ENCODE data around the gene MYO16. TPM values are rescaled to one million over a fixed set of nuclear protein-coding genes. Genes with fewer than 3 reads are reported as not detected.

MYO16 gene
- total and polyA plus RNA-seq, 2 of the 4 experiments (the other 2 are of a cell fraction), result under 0.01 to 0.03 TPM

- Histone ChIP-seq H3K4me1 (ENCODE audit: control insufficient read depth, insufficient read depth, low read length) (no peaks in the 10 kb centered on the region), H2AFZ (replicated peaks; ENCODE audit: low read length, poor library complexity) (peak overlapping the region; percentile 23), H3K36me3 (ENCODE audit: control insufficient read depth, insufficient read depth, low read length) (no peaks in the 10 kb centered on the region), H2BK20ac (ENCODE audit: low read depth, low read length) (no peak overlapping the region), H3K9me1 (ENCODE audit: insufficient read depth, low read length) (no peaks in the 10 kb centered on the region; the same call in 1 of the 2 replicates), H3K14ac (replicated peaks; ENCODE audit: low read depth, low read length) (no peak overlapping the region), H3K9ac (ENCODE audit: low read depth, low read length) (no peak overlapping the region), H3K23ac (ENCODE audit: low read depth, low read length) (no peak overlapping the region), H4K20me1 (ENCODE audit: insufficient read depth, low read length) (no peaks in the 10 kb centered on the region), H3K27me3 (ENCODE audit: control insufficient read depth, insufficient read depth, low read length) (no peaks in the 10 kb centered on the region), H3K4me3 (ENCODE audit: insufficient read depth, low read depth, low read length) (no peak overlapping the region), H2BK5ac (ENCODE audit: low read depth, low read length, poor library complexity, severe bottlenecking) (no peak overlapping the region), H3K9me3 (ENCODE audit: control insufficient read depth, insufficient read depth, low read length) (no peaks in the 10 kb centered on the region), H2AK5ac (ENCODE audit: low read depth, low read length) (no peak overlapping the region), H4K5ac (ENCODE audit: low read depth, low read length) (no peak overlapping the region), H3K4ac (ENCODE audit: low read depth, low read length) (no peak overlapping the region), H4K8ac (ENCODE audit: low read depth in 2 of 2, low read length in 2 of 2) (no peak overlapping the region), H3K27ac (ENCODE audit: insufficient read depth, low read length) (no peak overlapping the region), H3K4me2 (ENCODE audit: low read depth, low read length) (no peak overlapping the region), H3K18ac (ENCODE audit: low read depth, low read length) (no peak overlapping the region), H4K91ac (ENCODE audit: insufficient read depth, low read depth, low read length) (no peak overlapping the region), H3K79me1 (ENCODE audit: low read depth in 1 of 2, low read length in 2 of 2) (no peaks in the 10 kb centered on the region), H2BK120ac (ENCODE audit: low read depth, low read length) (no peak overlapping the region), H3K56ac (ENCODE audit: extremely low read depth, insufficient read depth, low read length) (no peak overlapping the region), H2AK9ac (replicated peaks; ENCODE audit: low read depth, low read length, poor library complexity) (no peak overlapping the region), H2BK15ac (ENCODE audit: low read depth, low read length) (no peak overlapping the region; the same call in 2 of the 3 replicates)
- 100% methylated on average over 2 of the region's 4 CpGs; no CpG with 5 or more reads in 1 of the 2 experiments for WGBS, 2 experiments (ENCODE audit: extremely low coverage in 2 of 2, insufficient read length in 1 of 2)
- BruUV-seq (replicated peaks), result no TSS peak
- no peak for TF ChIP-seq CEBPB (IDR thresholded peaks at IDR 0.05; ENCODE audit: low read depth, low read length)
- no peak for TF ChIP-seq POLR2A (IDR thresholded peaks at IDR 0.05; ENCODE audit: low read depth, low read length)
- TF ChIP-seq CHD1 (IDR thresholded peaks at IDR 0.05; ENCODE audit: low read depth, low read length), result no peak
- no peak for TF ChIP-seq ELK1 (IDR thresholded peaks at IDR 0.05; ENCODE audit: borderline replicate concordance, low read depth, low read length)
- no peak for TF ChIP-seq CTCF (conservative IDR thresholded peaks at IDR 0.05; ENCODE audit: low read depth, low read length)
- TF ChIP-seq RAD21 (IDR thresholded peaks at IDR 0.05; ENCODE audit: low read length), result no peak
- no peak for TF ChIP-seq RFX5 (IDR thresholded peaks at IDR 0.05; ENCODE audit: low read depth, low read length)
- TF ChIP-seq FOS (IDR thresholded peaks at IDR 0.05; ENCODE audit: low read depth, low read length), result no peak
- TF ChIP-seq MXI1 (IDR thresholded peaks at IDR 0.05; ENCODE audit: borderline replicate concordance, low read depth, low read length), result no peak
- TF ChIP-seq USF2 (IDR thresholded peaks at IDR 0.05; ENCODE audit: low read depth, low read length), result no peak
- TF ChIP-seq MAFK (IDR thresholded peaks at IDR 0.05; ENCODE audit: low read depth, low read length), result no peak
- no peak for TF ChIP-seq SMC3 (IDR thresholded peaks at IDR 0.05; ENCODE audit: low read depth, low read length)
- no peak for TF ChIP-seq BHLHE40 (IDR thresholded peaks at IDR 0.05; ENCODE audit: low read depth, low read length)
- no peak for TF ChIP-seq NFE2L2 (IDR thresholded peaks at IDR 0.05; ENCODE audit: low read depth, low read length)
- TF ChIP-seq RCOR1 (IDR thresholded peaks at IDR 0.05; ENCODE audit: insufficient replicate concordance, low read length), result no peak
- TF ChIP-seq MAZ (IDR thresholded peaks at IDR 0.05; ENCODE audit: borderline replicate concordance, low read depth, low read length), result no peak
- CTCF ChIA-PET, result interaction anchor here (0.7 kb wide), 1 partner anchor 213 kb away, joined by 3 read pairs; no protein-coding TSS in a partner anchor
- DNase-seq, result no peak
- in situ Hi-C loops (cut with MboI; ENCODE audit: low sequenced_read_pairs) (no loop called here), intact Hi-C loops (cut with micrococcal nuclease) (no loop called here), dilution Hi-C loops (cut with HindIII; ENCODE audit: low sequenced_read_pairs, unreplicated experiment) (no loop called here)
- ATAC-seq (ENCODE audit: low read depth), result no peak
- POLR2A ChIA-PET (ENCODE audit: unreplicated experiment), result no interaction called here
These were observed 583.2 kb downstream of the MYO16 start for GRCh38 chr13:109212650-109213049.
